Measurements from ENCODE around the gene LRMDA. TPM values are rescaled to one million over a fixed set of nuclear protein-coding genes. Genes with fewer than 3 reads are reported as not detected.

LRMDA gene
- polyA plus RNA-seq, 3 donors = 39.8 to 59.6 (median 56.4) TPM

- H3K4me3 ChIP-seq (replicated peaks in 1 of 3; ENCODE audit: low read depth in 2 of 3, low read length in 3 of 3) = peak overlapping the region in 1 of 3 experiments; percentile 62
- no peaks in the 10 kb centered on the region for H3K9me3 Mint-ChIP-seq
- H2AFZ ChIP-seq (ENCODE audit: insufficient read depth, low read depth, low read length, poor library complexity, severe bottlenecking) = no peak overlapping the region
- H3K4me3 Mint-ChIP-seq = peak overlapping the region; percentile 13 to 84
- H3K27me3 Mint-ChIP-seq (ENCODE audit: low read depth in 3 of 3) = no peaks in the 10 kb centered on the region
- no peak overlapping the region for H3K9ac ChIP-seq (ENCODE audit: insufficient read depth, low read length, poor library complexity, severe bottlenecking)
- TF ChIP-seq CTCF (IDR thresholded peaks at IDR 0.05) = no peak
- peaks cover 52 to 69% of the 10 kb centered on the region in 2 donors for H3K4me1 ChIP-seq (ENCODE audit: control insufficient read depth in 1 of 2, insufficient read depth in 2 of 2, low read length in 2 of 2)
- H3K9me3 ChIP-seq (replicated peaks in 1 of 2; ENCODE audit: control insufficient read depth in 1 of 2, insufficient read depth in 1 of 2, low read length in 2 of 2) = no peaks in the 10 kb centered on the region
- 82% methylated on average over 2 of the region's 3 CpGs for WGBS (ENCODE audit: insufficient coverage)
- DNase-seq = no peak
- H3K4me1 Mint-ChIP-seq = peaks cover 63% of the 10 kb centered on the region
- intact Hi-C loops (cut with micrococcal nuclease) = loop anchor here (2.0 to 10.0 kb wide), 3 partner anchors 100 to 209 kb away; partner anchors contain the start of gene ZNF503 (in 1 of the 2)
- H4K20me1 ChIP-seq (ENCODE audit: insufficient read depth, low read length) = no peaks in the 10 kb centered on the region
- peaks cover 0 to 3% of the 10 kb centered on the region in 2 donors for H3K36me3 Mint-ChIP-seq
- H3K36me3 ChIP-seq (replicated peaks in 1 of 2; ENCODE audit: control insufficient read depth in 1 of 2, insufficient read depth in 2 of 2, low read length in 2 of 2) = no peaks in the 10 kb centered on the region
- H3K27ac Mint-ChIP-seq = peak overlapping the region; percentile 83 to 94 (median 90)
- H3K79me2 ChIP-seq (ENCODE audit: insufficient read depth, low read length) = peaks cover 65% of the 10 kb centered on the region
- H3K4me2 ChIP-seq (replicated peaks; ENCODE audit: extremely low read depth, low read length, poor library complexity, severe bottlenecking) = peak overlapping the region; percentile 69
- H3K27me3 ChIP-seq (ENCODE audit: control insufficient read depth in 2 of 2, insufficient read depth in 2 of 2, low read length in 2 of 2) = no peaks in the 10 kb centered on the region
- peak overlapping the region; percentile 82 to 84 for H3K27ac ChIP-seq (ENCODE audit: low read depth in 1 of 2, low read length in 2 of 2)
These were observed 180.6 kb downstream of the LRMDA start for GRCh38 chr10:75611993-75612372.

- no peak for TF ChIP-seq CTCF (IDR thresholded peaks at IDR 0.05)
- intact Hi-C loops (cut with micrococcal nuclease) = loop anchor here (2.0 to 10.0 kb wide), 3 partner anchors 101 to 210 kb away; partner anchors contain the start of gene ZNF503 (in 1 of the 2)
- peaks cover 0 to 3% (median 0%) of the 10 kb centered on the region in 7 donors for H3K9me3 Mint-ChIP-seq
- H3K4me1 ChIP-seq (ENCODE audit: control insufficient read depth in 1 of 2, insufficient read depth in 2 of 2, low read length in 2 of 2) = peaks cover 63 to 79% of the 10 kb centered on the region in 2 donors
- H3K4me1 Mint-ChIP-seq = peaks cover 74% of the 10 kb centered on the region
- peak overlapping the region; percentile 83 to 95 (median 91) for H3K27ac Mint-ChIP-seq
- peak overlapping the region; percentile 64 for H3K4me2 ChIP-seq (replicated peaks; ENCODE audit: extremely low read depth, low read length, poor library complexity, severe bottlenecking)
- H3K36me3 Mint-ChIP-seq = peaks cover 0 to 3% of the 10 kb centered on the region in 2 donors
- no peaks in the 10 kb centered on the region for H3K36me3 ChIP-seq (replicated peaks in 1 of 2; ENCODE audit: control insufficient read depth in 1 of 2, insufficient read depth in 2 of 2, low read length in 2 of 2)
- no peak overlapping the region for H2AFZ ChIP-seq (ENCODE audit: insufficient read depth, low read depth, low read length, poor library complexity, severe bottlenecking)
- H3K4me3 ChIP-seq (replicated peaks in 1 of 3; ENCODE audit: low read depth in 2 of 3, low read length in 3 of 3) = peak overlapping the region in 1 of 3 experiments; percentile 61
- H3K79me2 ChIP-seq (ENCODE audit: insufficient read depth, low read length) = peaks cover 62% of the 10 kb centered on the region
- H3K9ac ChIP-seq (ENCODE audit: insufficient read depth, low read length, poor library complexity, severe bottlenecking) = peak overlapping the region; percentile 16
- H4K20me1 ChIP-seq (ENCODE audit: insufficient read depth, low read length) = peaks cover 6% of the 10 kb centered on the region
- peak overlapping the region; percentile 14 to 79 for H3K27ac ChIP-seq (ENCODE audit: low read depth in 1 of 2, low read length in 2 of 2)
- DNase-seq = peak; percentile 77 to 87 (median 85)
- WGBS (ENCODE audit: insufficient coverage) = no CpG with 5 or more reads among the region's 5 CpGs
- H3K27me3 Mint-ChIP-seq (ENCODE audit: low read depth in 3 of 3) = no peaks in the 10 kb centered on the region
- H3K27me3 ChIP-seq (ENCODE audit: control insufficient read depth in 2 of 2, insufficient read depth in 2 of 2, low read length in 2 of 2) = no peaks in the 10 kb centered on the region
- H3K4me3 Mint-ChIP-seq = peak overlapping the region; percentile 42 to 79
- H3K9me3 ChIP-seq (replicated peaks in 1 of 2; ENCODE audit: control insufficient read depth in 1 of 2, insufficient read depth in 1 of 2, low read length in 2 of 2) = no peaks in the 10 kb centered on the region
These were observed 181.7 kb downstream of the LRMDA start for GRCh38 chr10:75612904-75613684.

Data from CD14-positive monocyte (primary cell).